Iris pigment epithelial cell (primary cell): Measurements from ENCODE around the gene ANAPC13.

Experiments used
- DNase-seq: peaks from one replicate; pipeline ENCODE4 v3.0.0-alpha.2; 2011; ENCODE audit warnings: low read depth

ANAPC13 gene

GRCh38 chr3:134485718-134486576 is at the start of gene ANAPC13, which contains the start of gene CEP63:
ANAPC13 (minus strand) TSS chr3:134485985; CDS start chr3:134482904, 3,081 bp downstream.
CEP63 (plus strand) TSS chr3:134486057; CDS start chr3:134495321, 9,264 bp downstream.
- peak; percentile 99 for DNase-seq

GRCh38 chr3:134535186-134535970 is 49.6 kb upstream of the ANAPC13 start:
- no peak for DNase-seq

- no peak for DNase-seq
These were observed 47.7 kb upstream of the ANAPC13 start for GRCh38 chr3:134533493-134533892.

- DNase-seq = no peak
These were observed 41.9 kb upstream of the ANAPC13 start for GRCh38 chr3:134527538-134528186.

- peak; percentile 34 for DNase-seq
These were observed 41.3 kb upstream of the ANAPC13 start for GRCh38 chr3:134527037-134527436.

GRCh38 chr3:134526319-134526718 is 40.5 kb upstream of the ANAPC13 start:
- DNase-seq = peak; percentile 53

GRCh38 chr3:134525293-134525692 is 39.5 kb upstream of the ANAPC13 start:
- no peak for DNase-seq

GRCh38 chr3:134522541-134522940 is 36.8 kb upstream of the ANAPC13 start:
- DNase-seq = no peak

GRCh38 chr3:134517791-134518190 is 32.0 kb upstream of the ANAPC13 start:
- DNase-seq = peak; percentile 66

GRCh38 chr3:134516905-134517304 is 31.1 kb upstream of the ANAPC13 start:
- no peak for DNase-seq

GRCh38 chr3:134511500-134511899 is 25.7 kb upstream of the ANAPC13 start:
- DNase-seq = no peak

GRCh38 chr3:134505485-134505884 is 19.7 kb upstream of the ANAPC13 start:
- DNase-seq = no peak

- DNase-seq = no peak
These were observed 18.3 kb upstream of the ANAPC13 start for GRCh38 chr3:134504132-134504531.

GRCh38 chr3:134503266-134503665 is 17.5 kb upstream of the ANAPC13 start:
- no peak for DNase-seq

GRCh38 chr3:134496471-134497071 is 10.8 kb upstream of the ANAPC13 start:
- DNase-seq = peak; percentile 37

- no peak for DNase-seq
These were observed 10.2 kb upstream of the ANAPC13 start for GRCh38 chr3:134495980-134496379.

GRCh38 chr3:134494495-134494894 is 8.7 kb upstream of the ANAPC13 start:
- DNase-seq = peak; percentile 74

GRCh38 chr3:134487406-134487805 is 1.6 kb upstream of the ANAPC13 start:
- no peak for DNase-seq

- DNase-seq = peak; percentile 64
These were observed 824 bp upstream of the ANAPC13 start for GRCh38 chr3:134486577-134487041.

GRCh38 chr3:134485075-134485717 is 589 bp downstream of the ANAPC13 start:
- no peak for DNase-seq

GRCh38 chr3:134483195-134483900 is 2.4 kb downstream of the ANAPC13 start:
- peak; percentile 88 for DNase-seq
